OCI-LY7 (cell line): ENCODE measurements around the gene GPC1. TPM values are rescaled to one million over a fixed set of nuclear protein-coding genes. Genes with fewer than 3 reads are reported as not detected.

Experiments used
- BruUV-seq: library from RNA; stranded (reverse); fragments of 400-500 nt; replicated peaks from 2 replicates; lab custom pipeline; 2021; lab: Mats Ljungman, UMichigan
- CTCF ChIA-PET: fragments of 300-600 bp; sonication (Branson Sonifier 250); formaldehyde crosslinking; loops from one replicate; lab custom pipeline; 2022; ENCODE audit warnings: antibody characterized with exemption; ENCODE audit not compliant: unreplicated experiment; lab: Charles Lee
- POLR2A ChIA-PET: fragments of 300-600 bp; sonication (Branson Sonifier 250); formaldehyde crosslinking; loops from one replicate; lab custom pipeline; 2022; ENCODE audit warnings: antibody characterized with exemption; lab: Charles Lee
- DNase-seq: peaks from one replicate; pipeline ENCODE4 v3.0.0-alpha.2; 2015; ENCODE audit warnings: low spot score
- H2AFZ ChIP-seq: fragments of 200-600 bp; sonication (generic), shearing (Covaris generic); 2 replicates; pipeline ENCODE4 v1.6.1; 2014; ENCODE audit warnings: mild to moderate bottlenecking, antibody characterized with exemption, low read length, moderate library complexity
- H3K27ac ChIP-seq: fragments of 200-600 bp; sonication (generic); 2 replicates; pipeline ENCODE4 v1.5.1; 2014; ENCODE audit warnings: mixed run types, low read depth, mild to moderate bottlenecking, moderate library complexity, low read length, inconsistent platforms; ENCODE audit not compliant: poor library complexity, severe bottlenecking
- H3K36me3 ChIP-seq: fragments of 200-600 bp; sonication (generic); 2 replicates; pipeline ENCODE4 v1.6.1; 2014; ENCODE audit warnings: mild to moderate bottlenecking, antibody characterized with exemption, low read length, moderate library complexity, mixed read lengths; ENCODE audit not compliant: insufficient read depth
- H3K4me1 ChIP-seq: fragments of 200-600 bp; sonication (generic); 2 replicates; pipeline ENCODE4 v1.5.1; 2014; ENCODE audit warnings: mild to moderate bottlenecking, low read length; ENCODE audit not compliant: insufficient read depth, poor library complexity, severe bottlenecking
- H3K4me2 ChIP-seq: fragments of 200-600 bp; sonication (generic); 2 replicates; pipeline ENCODE4 v1.6.1; 2014; ENCODE audit warnings: mild to moderate bottlenecking, low read length
- H3K4me3 ChIP-seq: fragments of 200-600 bp; sonication (generic); 2 replicates; pipeline ENCODE4 v1.5.1; 2014; ENCODE audit warnings: mild to moderate bottlenecking, low read depth, low read length; ENCODE audit not compliant: poor library complexity, severe bottlenecking
- H3K79me2 ChIP-seq: fragments of 200-600 bp; sonication (generic); 2 replicates; pipeline ENCODE4 v1.6.1; 2016; ENCODE audit warnings: low read depth, mild to moderate bottlenecking, low read length, moderate library complexity, mixed read lengths; ENCODE audit not compliant: insufficient read depth
- H3K9me2 ChIP-seq: fragments of 200-600 bp; sonication (generic); 2 replicates; pipeline ENCODE4 v1.6.1; 2016; ENCODE audit warnings: mild to moderate bottlenecking, low read length, mixed read lengths; ENCODE audit not compliant: insufficient read depth
- H3K9me3 ChIP-seq: fragments of 200-600 bp; sonication (generic); 2 replicates; pipeline ENCODE4 v1.6.1; 2014; ENCODE audit warnings: mild to moderate bottlenecking, mixed run types, low read length, mixed read lengths
- H4K20me1 ChIP-seq: fragments of 200-600 bp; sonication (generic); 2 replicates; pipeline ENCODE4 v1.6.1; 2014; ENCODE audit warnings: mild to moderate bottlenecking, antibody characterized with exemption, low read length, moderate library complexity, mixed read lengths; ENCODE audit not compliant: insufficient read depth
- CTCF ChIP-seq: fragments of 200-600 bp; sonication (generic); conservative IDR thresholded peaks from 2 replicates; pipeline ENCODE4 v1.5.1; 2014; ENCODE audit warnings: mild to moderate bottlenecking, antibody characterized with exemption, low read length, moderate library complexity, mixed read lengths
- EZH2phosphoT487 ChIP-seq: fragments of 200-600 bp; sonication (generic); IDR thresholded peaks from 2 replicates; pipeline ENCODE4 v1.6.1; 2018; ENCODE audit warnings: low read depth, borderline replicate concordance, mild to moderate bottlenecking, mixed run types, antibody characterized with exemption, low read length, moderate library complexity, mixed read lengths
- intact Hi-C: fragments of 100-400 bp; cut with micrococcal nuclease; formaldehyde crosslinking; loops from one replicate; pipeline ENCODE4 v1.10.0; 2022; ENCODE audit not compliant: unreplicated experiment
- total RNA-seq, 2 experiments: library from RNA; depleted of rRNA in 1 of 2; stranded (reverse); fragments of >200 nt in 1 of 2; shearing (Covaris generic) in 1 of 2; gene quantifications; 2 replicates each; pipeline ENCODE4 v1.2.3, GENCODE V29; 2014 to 2022

GPC1 gene
- total RNA-seq, 2 experiments from 2014 or later: 2.4 to 4.0 TPM

DNA sequence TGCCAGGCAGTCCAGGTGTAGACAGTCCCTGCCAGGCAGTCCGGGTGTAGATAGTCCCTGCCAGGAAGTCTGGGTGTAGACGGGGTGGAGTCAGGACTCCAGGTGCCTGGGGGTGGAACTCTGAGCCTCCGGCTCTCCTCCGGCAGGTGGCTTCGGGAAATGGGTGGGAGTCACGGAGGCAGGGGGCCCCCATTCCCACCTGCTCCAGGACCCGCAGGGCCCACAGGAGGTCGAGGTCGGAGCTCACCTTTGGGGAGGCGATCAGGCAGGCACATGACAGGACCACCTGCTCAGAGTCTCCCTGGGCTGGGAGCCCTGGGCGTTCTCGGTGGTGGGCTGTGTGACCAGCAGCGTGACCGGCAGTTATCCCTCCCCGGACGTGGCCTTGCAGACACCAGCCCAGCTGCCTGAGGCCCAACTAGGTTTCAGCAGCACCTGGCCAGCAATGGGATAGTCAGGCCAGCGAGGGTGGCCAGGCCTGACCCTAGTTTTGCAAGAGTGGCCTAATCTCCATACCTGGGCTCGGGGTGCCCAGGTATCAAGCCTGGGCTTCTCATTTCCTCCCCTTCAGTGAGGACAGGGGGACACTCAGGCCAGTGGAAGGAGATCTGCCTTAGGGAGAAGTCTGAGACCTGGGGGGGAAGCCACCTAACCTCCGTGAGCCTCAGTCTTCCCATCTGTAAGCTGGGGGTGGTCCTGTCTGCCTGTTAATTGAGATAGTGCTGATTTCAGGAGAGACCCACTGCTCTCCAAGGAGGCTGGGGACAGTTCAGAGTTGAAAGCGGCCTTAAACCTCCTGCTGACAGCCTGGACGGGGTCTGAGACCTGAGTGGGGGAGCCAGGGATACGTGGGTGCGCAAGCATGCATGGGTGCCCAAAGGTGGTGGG, 13.2 kb downstream of the GPC1 start:
- Histone ChIP-seq H3K36me3 (no peaks in the 10 kb centered on the region), H3K9me2 (no peaks in the 10 kb centered on the region), H3K27ac (no peak overlapping the region), H2AFZ (no peak overlapping the region), H3K4me3 (no peak overlapping the region), H3K4me2 (no peak overlapping the region), H3K4me1 (no peaks in the 10 kb centered on the region), H4K20me1 (no peaks in the 10 kb centered on the region), H3K79me2 (no peaks in the 10 kb centered on the region), H3K9me3 (no peaks in the 10 kb centered on the region)
- ChIA-PET POLR2A (no interaction called here), CTCF (interaction anchor here (0.6 kb wide), 1 partner anchor 215 kb away, joined by 10 read pairs; no protein-coding TSS in a partner anchor)
- TF ChIP-seq EZH2phosphoT487: no peak
- no peak for TF ChIP-seq CTCF
- no TSS peak for BruUV-seq
- DNase-seq: no peak
- intact Hi-C loops: no loop called here

DNA sequence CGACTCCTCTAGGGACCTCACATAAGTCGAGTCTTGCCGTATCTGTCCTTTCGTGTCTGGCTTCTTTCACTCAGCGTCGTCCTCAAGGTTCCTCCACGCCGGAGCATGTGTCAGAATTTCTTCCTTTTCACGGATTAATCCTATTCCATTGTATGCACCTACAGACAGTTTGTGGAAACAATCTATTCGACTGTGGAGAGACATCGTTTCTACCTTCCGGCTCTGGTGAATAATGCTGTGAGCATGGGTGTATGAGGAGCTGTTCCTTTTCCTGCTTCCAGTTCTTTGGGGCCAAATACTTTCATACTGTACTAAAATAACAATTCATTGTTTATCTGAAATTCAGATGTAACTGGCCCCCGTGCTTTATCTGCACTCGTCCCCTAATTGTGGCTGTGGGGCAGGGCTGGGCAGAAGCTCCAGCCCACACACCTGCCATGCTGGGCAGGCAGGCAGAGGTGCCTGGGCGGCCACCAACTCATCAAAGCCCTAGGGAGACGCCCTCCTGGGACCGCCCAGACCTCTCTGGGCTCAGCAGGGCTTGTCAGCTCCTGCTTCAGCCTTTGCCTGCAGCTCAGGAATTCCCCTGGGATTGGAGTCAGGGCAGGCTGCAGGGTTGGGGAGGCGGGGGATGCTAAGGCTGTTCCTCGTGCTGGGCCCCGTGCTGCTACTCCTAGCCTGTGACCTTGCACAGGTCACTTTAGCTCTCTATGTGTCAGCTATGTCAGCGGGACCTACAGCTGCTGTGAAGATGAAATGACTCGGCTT, 14.5 kb downstream of the GPC1 start:
- TF ChIP-seq CTCF (no peak), EZH2phosphoT487 (no peak)
- Histone ChIP-seq H4K20me1 (no peaks in the 10 kb centered on the region), H3K9me2 (no peaks in the 10 kb centered on the region), H3K79me2 (no peaks in the 10 kb centered on the region), H3K4me3 (no peak overlapping the region), H3K9me3 (no peaks in the 10 kb centered on the region), H3K27ac (no peak overlapping the region), H3K36me3 (no peaks in the 10 kb centered on the region), H3K4me2 (no peak overlapping the region), H3K4me1 (no peaks in the 10 kb centered on the region), H2AFZ (no peak overlapping the region)
- BruUV-seq: no TSS peak
- DNase-seq: no peak
- POLR2A ChIA-PET: no interaction called here
- intact Hi-C loops: no loop called here
- CTCF ChIA-PET: no interaction called here
